ENCODE data around the gene LAMTOR3.

DNA sequence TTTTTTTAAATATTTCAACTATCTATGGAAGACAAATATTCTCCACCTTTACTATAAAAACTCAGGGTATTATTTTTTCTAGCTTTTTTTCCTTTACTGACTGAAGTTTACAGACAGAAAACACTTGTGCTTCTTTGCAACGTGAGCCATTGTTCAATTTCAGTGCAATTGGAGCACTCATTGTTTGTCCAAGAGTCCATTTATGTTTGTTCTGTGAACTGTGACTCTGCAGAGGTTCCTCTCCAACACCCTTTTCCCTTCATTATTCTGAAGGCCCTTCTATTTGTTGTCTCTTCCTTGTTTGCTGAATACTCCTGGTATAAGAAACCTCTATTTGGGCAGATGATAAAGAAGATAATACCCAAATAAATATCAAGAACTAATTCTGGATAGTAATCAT is 40.2 kb downstream of the LAMTOR3 start:
- no peak for TF ChIP-seq CTCF (conservative IDR thresholded peaks at IDR 0.05; ENCODE audit: low read length)
- TF ChIP-seq EZH2phosphoT487 (IDR thresholded peaks at IDR 0.05; ENCODE audit: borderline replicate concordance): no peak
